ENCODE data around the gene COX17. TPM values are rescaled to one million over a fixed set of nuclear protein-coding genes. Genes with fewer than 3 reads are reported as not detected.

Gene COX17
- total and polyA plus RNA-seq, 2 donors (not counting 3 experiments of a cell fraction or from before 2014, with no cell fraction given) = 19.8 to 37.6 TPM

DNA sequence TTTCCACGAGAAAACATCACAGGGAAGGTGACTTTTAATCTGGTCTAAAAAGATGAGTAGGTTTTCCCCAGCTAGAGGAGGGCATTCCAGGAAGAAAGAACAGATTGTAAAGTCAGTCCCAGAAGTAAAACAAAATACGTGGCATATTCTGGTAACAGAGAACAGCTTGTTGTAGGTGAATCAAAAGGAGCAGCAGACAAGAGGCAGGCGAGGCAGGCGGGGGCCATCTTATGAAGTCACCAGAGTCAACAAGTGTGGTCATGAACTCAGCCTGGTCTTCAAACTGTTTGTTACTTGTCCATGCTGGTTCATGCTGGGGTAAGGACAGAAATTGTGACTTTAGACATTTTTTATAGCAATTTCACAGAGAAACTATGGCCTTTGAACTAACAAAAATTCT is 12.8 kb downstream of the COX17 start:
- ChIA-PET CTCF (interaction anchor here (1.0 to 2.0 kb wide), 4 partner anchors 9 to 140 kb away, joined by 3 to 6 read pairs (median 4); no protein-coding TSS in a partner anchor), POLR2A (no interaction called here)
- no peak overlapping the region for H3K4me3 ChIP-seq (replicated peaks in 1 of 3; ENCODE audit: insufficient read depth in 1 of 3, low read depth in 1 of 3, low read length in 3 of 3)
- DNase-seq (ENCODE audit: low read depth, low spot score) = no peak
- H3K27ac ChIP-seq (ENCODE audit: insufficient read depth, low read depth, low read length) = no peak overlapping the region
- H4K20me1 ChIP-seq (replicated peaks; ENCODE audit: control insufficient read depth, extremely low read depth, insufficient read depth, low read length) = no peaks in the 10 kb centered on the region
- intact Hi-C loops (cut with micrococcal nuclease) (no loop called here), dilution Hi-C loops (cut with MboI; ENCODE audit: extremely low pct_ligation_motif_present, low sequenced_read_pairs) (no loop called here)
- no peak overlapping the region for H2AFZ ChIP-seq (ENCODE audit: low read depth, low read length)
- H3K4me2 ChIP-seq (ENCODE audit: insufficient read depth, low read length) = no peak overlapping the region
- no peak overlapping the region for H3K9ac ChIP-seq (replicated peaks; ENCODE audit: extremely low read depth, insufficient read depth, low read length)
- H3K9me1 ChIP-seq (replicated peaks; ENCODE audit: control insufficient read depth, extremely low read depth, insufficient read depth, low read length) = no peaks in the 10 kb centered on the region
- no peaks in the 10 kb centered on the region for H3K36me3 ChIP-seq (ENCODE audit: control insufficient read depth in 2 of 2, extremely low read depth in 1 of 2, insufficient read depth in 2 of 2, low read length in 2 of 2)
- H3K4me1 ChIP-seq (ENCODE audit: control insufficient read depth, extremely low read depth, insufficient read depth, low read length) = no peaks in the 10 kb centered on the region
- BruUV-seq (replicated peaks) = no TSS peak
- TF ChIP-seq GATA2 (IDR thresholded peaks at IDR 0.05; ENCODE audit: insufficient read depth, insufficient read length, low read depth, low read length) (no peak), MYC (IDR thresholded peaks at IDR 0.05; ENCODE audit: low read depth, low read length) (no peak), POLR2AphosphoS5 (IDR thresholded peaks at IDR 0.05; ENCODE audit: insufficient read depth, low read depth, low read length) (no peak), EZH2 (IDR thresholded peaks at IDR 0.05; ENCODE audit: borderline replicate concordance, low read depth, low read length, severe bottlenecking) (no peak), FOS (IDR thresholded peaks at IDR 0.05; ENCODE audit: borderline replicate concordance, insufficient read depth, low read length) (no peak), POLR2A (IDR thresholded peaks at IDR 0.05; ENCODE audit: low read depth, low read length) (no peak), JUN (IDR thresholded peaks at IDR 0.05; ENCODE audit: borderline replicate concordance, insufficient read depth, insufficient read length, low read depth) (no peak)
- TF ChIP-seq, protein P1, sequence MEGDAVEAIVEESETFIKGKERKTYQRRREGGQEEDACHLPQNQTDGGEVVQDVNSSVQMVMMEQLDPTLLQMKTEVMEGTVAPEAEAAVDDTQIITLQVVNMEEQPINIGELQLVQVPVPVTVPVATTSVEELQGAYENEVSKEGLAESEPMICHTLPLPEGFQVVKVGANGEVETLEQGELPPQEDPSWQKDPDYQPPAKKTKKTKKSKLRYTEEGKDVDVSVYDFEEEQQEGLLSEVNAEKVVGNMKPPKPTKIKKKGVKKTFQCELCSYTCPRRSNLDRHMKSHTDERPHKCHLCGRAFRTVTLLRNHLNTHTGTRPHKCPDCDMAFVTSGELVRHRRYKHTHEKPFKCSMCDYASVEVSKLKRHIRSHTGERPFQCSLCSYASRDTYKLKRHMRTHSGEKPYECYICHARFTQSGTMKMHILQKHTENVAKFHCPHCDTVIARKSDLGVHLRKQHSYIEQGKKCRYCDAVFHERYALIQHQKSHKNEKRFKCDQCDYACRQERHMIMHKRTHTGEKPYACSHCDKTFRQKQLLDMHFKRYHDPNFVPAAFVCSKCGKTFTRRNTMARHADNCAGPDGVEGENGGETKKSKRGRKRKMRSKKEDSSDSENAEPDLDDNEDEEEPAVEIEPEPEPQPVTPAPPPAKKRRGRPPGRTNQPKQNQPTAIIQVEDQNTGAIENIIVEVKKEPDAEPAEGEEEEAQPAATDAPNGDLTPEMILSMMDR (IDR thresholded peaks at IDR 0.05; ENCODE audit: extremely low read depth in 1 of 2, insufficient read depth in 1 of 2, low read depth in 1 of 2, low read length in 2 of 2) = no peak
- TF ChIP-seq, protein P2, sequence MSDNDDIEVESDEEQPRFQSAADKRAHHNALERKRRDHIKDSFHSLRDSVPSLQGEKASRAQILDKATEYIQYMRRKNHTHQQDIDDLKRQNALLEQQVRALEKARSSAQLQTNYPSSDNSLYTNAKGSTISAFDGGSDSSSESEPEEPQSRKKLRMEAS (IDR thresholded peaks at IDR 0.05; ENCODE audit: insufficient read depth, insufficient read length) = no peak
- FAIRE-seq = no peak
- no peaks in the 10 kb centered on the region for H3K27me3 ChIP-seq (ENCODE audit: control insufficient read depth in 2 of 2, insufficient read depth in 2 of 2, low read length in 2 of 2)
- no peaks in the 10 kb centered on the region for H3K9me3 ChIP-seq (replicated peaks; ENCODE audit: control insufficient read depth, insufficient read depth, low read length)
- no peaks in the 10 kb centered on the region for H3K79me2 ChIP-seq (ENCODE audit: control insufficient read depth, insufficient read depth, low read length)
